ENCODE data around the gene SLC15A3.

SLC15A3 gene

GRCh38 chr11:60889869-60890311 is 62.1 kb downstream of the SLC15A3 start:
- no peak for DNase-seq (ENCODE audit: low read depth)

DNA sequence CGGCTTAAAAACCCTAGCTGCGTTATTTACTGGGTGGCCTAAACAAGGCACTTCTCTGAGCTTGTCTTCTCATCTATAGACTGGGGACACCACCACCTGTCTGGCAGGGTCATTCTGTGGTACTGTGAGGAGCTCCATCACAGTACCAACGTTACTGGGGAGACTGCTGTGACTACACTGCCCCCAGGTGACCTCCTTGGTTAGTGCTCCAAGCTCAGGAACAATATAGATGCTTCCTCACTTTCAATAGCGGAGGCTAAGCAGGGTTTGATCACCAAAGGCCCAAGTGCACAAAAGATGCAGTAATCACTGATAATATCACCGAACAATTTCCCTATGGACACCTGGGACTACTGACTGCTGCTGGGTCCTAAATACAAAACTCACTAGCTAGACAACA is 64.4 kb downstream of the SLC15A3 start:
- peak; percentile 31 for DNase-seq (ENCODE audit: low read depth)

Data from GM04504 (cell line).